H1 (cell line): Measurements from ENCODE around the gene CFB. TPM values are rescaled to one million over a fixed set of nuclear protein-coding genes. Genes with fewer than 3 reads are reported as not detected.

Experiments
- CTCF ChIA-PET: fragments of 300-600 bp; sonication (Branson Sonifier 250); formaldehyde crosslinking; loops from one replicate; lab custom pipeline; 2021; ENCODE audit not compliant: partially characterized antibody; lab: Charles Lee
- POLR2A ChIA-PET: fragments of 300-600 bp; sonication (Branson Sonifier 250); formaldehyde crosslinking; loops from one replicate; lab custom pipeline; 2021; ENCODE audit warnings: inconsistent platforms; ENCODE audit not compliant: partially characterized antibody; lab: Charles Lee
- DNase-seq, 2 experiments: peaks; one replicate each; pipeline versions ENCODE4 v3.0.0 to v3.0.0-alpha.2; 2010 to 2022; ENCODE audit warnings: low spot score in 2 of 2, low read depth in 1 of 2, mixed read lengths in 1 of 2
- FAIRE-seq: peaks from 2 replicates; lab custom pipeline; 2011; peaks lifted over from hg19 to GRCh38; lab: Jason Lieb, UNC
- H2AFZ ChIP-seq: 2 replicates; pipeline ENCODE4 v1.8.1; 2012; ENCODE audit warnings: low read length, inconsistent platforms
- H2AK5ac ChIP-seq: 2 replicates; pipeline ENCODE4 v1.6.1; 2013; ENCODE audit warnings: low read depth, low read length
- H2BK120ac ChIP-seq: replicated peaks from 2 replicates; pipeline ENCODE3; 2013; ENCODE audit warnings: low read depth, low read length, inconsistent platforms
- H2BK12ac ChIP-seq: 2 replicates; pipeline ENCODE4 v1.6.1; 2013; ENCODE audit warnings: low read depth, low read length
- H2BK15ac ChIP-seq: 2 replicates; pipeline ENCODE4 v1.6.1; 2013; ENCODE audit warnings: low read length
- H2BK20ac ChIP-seq: 2 replicates; pipeline ENCODE4 v1.6.1; 2013; ENCODE audit warnings: low read length
- H2BK5ac ChIP-seq: 2 replicates; pipeline ENCODE4 v1.6.1; 2013; ENCODE audit warnings: low read depth, low read length
- H3K14ac ChIP-seq: 2 replicates; pipeline ENCODE4 v1.6.1; 2013; ENCODE audit warnings: inconsistent platforms; ENCODE audit not compliant: insufficient read length
- H3K18ac ChIP-seq: 2 replicates; pipeline ENCODE4 v1.6.1; 2013; ENCODE audit warnings: low read length; ENCODE audit errors: extremely low read depth
- H3K23ac ChIP-seq: 2 replicates; pipeline ENCODE4 v1.6.1; 2013; ENCODE audit warnings: inconsistent platforms; ENCODE audit not compliant: insufficient read length
- H3K23me2 ChIP-seq: 2 replicates; pipeline ENCODE4 v1.6.1; 2013; ENCODE audit warnings: low read depth, low read length
- H3K27ac ChIP-seq: 2 replicates; pipeline ENCODE4 v1.6.1; 2011; ENCODE audit warnings: low read depth, low read length, inconsistent platforms
- H3K27me3 ChIP-seq, 4 experiments: replicated peaks in 1 of 4; 1 replicate in 1 of 4; 2 replicates in 3 of 4; pipeline versions ENCODE4 v1.6.1 to v1.8.1; 2011 to 2013; ENCODE audit warnings: low read length in 3 of 4, mild to moderate bottlenecking in 3 of 4, inconsistent platforms in 2 of 4, mixed read lengths in 2 of 4, moderate library complexity in 1 of 4; ENCODE audit not compliant: control insufficient read depth in 3 of 4, insufficient read depth in 3 of 4; ENCODE audit errors: extremely low read depth in 1 of 4
- H3K36me3 ChIP-seq, 4 experiments: 2 replicates each; pipeline versions ENCODE4 v1.6.1 to v1.8.1; 2011 to 2013; ENCODE audit warnings: mild to moderate bottlenecking in 4 of 4, low read length in 3 of 4, moderate library complexity in 2 of 4, control low read depth in 1 of 4, inconsistent platforms in 1 of 4; ENCODE audit not compliant: insufficient read depth in 4 of 4, control insufficient read depth in 2 of 4
- H3K4ac ChIP-seq: replicated peaks from 2 replicates; pipeline ENCODE3; 2013; ENCODE audit warnings: low read length, low read depth, mixed read lengths, inconsistent platforms; ENCODE audit not compliant: insufficient read length
- H3K4me1 ChIP-seq, 4 experiments: replicated peaks in 1 of 4; 1 replicate in 1 of 4; 2 replicates in 3 of 4; pipeline versions ENCODE4 v1.6.1 to v1.8.1; 2011 to 2013; ENCODE audit warnings: low read length in 3 of 4, inconsistent platforms in 2 of 4, mixed read lengths in 1 of 4; ENCODE audit not compliant: insufficient read depth in 4 of 4, control insufficient read depth in 3 of 4
- H3K4me2 ChIP-seq, 2 experiments: 2 replicates each; pipeline versions ENCODE4 v1.6.1 to v1.8.1; 2011 to 2013; ENCODE audit warnings: low read depth in 2 of 2, low read length in 2 of 2, control low read depth in 1 of 2, inconsistent platforms in 1 of 2, mild to moderate bottlenecking in 1 of 2; ENCODE audit not compliant: insufficient read depth in 1 of 2
- H3K4me3 ChIP-seq, 4 experiments: fragments of 200-600, 300-600 bp in 1 of 4; sonication (generic), shearing (Covaris generic), sonication (Bioruptor Twin) in 1 of 4; 2 replicates each; pipeline versions ENCODE4 v1.5.1 to v1.8.1; 2011 to 2016; ENCODE audit warnings: low read length in 4 of 4, low read depth in 3 of 4, control low read depth in 2 of 4, inconsistent platforms in 2 of 4, mild to moderate bottlenecking in 2 of 4, mixed read lengths in 1 of 4, moderate library complexity in 1 of 4; ENCODE audit not compliant: insufficient read depth in 2 of 4; ENCODE audit errors: extremely low read depth in 1 of 4
- H3K56ac ChIP-seq: replicated peaks from 2 replicates; pipeline ENCODE3; 2013; ENCODE audit warnings: low read depth, mild to moderate bottlenecking, mixed read lengths, low read length, inconsistent platforms; ENCODE audit not compliant: insufficient read length
- H3K79me1 ChIP-seq: 2 replicates; pipeline ENCODE4 v1.6.1; 2013; ENCODE audit warnings: low read depth, low read length, control low read depth
- H3K79me2 ChIP-seq, 2 experiments: 2 replicates each; pipeline versions ENCODE4 v1.6.1 to v1.8.1; 2012 to 2013; ENCODE audit warnings: low read length in 2 of 2, mild to moderate bottlenecking in 2 of 2, inconsistent platforms in 1 of 2; ENCODE audit not compliant: insufficient read depth in 2 of 2, control insufficient read depth in 1 of 2
- H3K9ac ChIP-seq, 4 experiments: replicated peaks in 1 of 4; 1 replicate in 1 of 4; 2 replicates in 3 of 4; pipeline versions ENCODE4 v1.6.1 to v1.8.1; 2011 to 2013; ENCODE audit warnings: low read depth in 3 of 4, low read length in 3 of 4, control low read depth in 2 of 4, mild to moderate bottlenecking in 2 of 4, moderate library complexity in 2 of 4, inconsistent platforms in 1 of 4; ENCODE audit errors: extremely low read depth in 1 of 4
- H3K9me3 ChIP-seq, 2 experiments: 2 replicates each; pipeline versions ENCODE4 v1.6.1 to v1.8.1; 2012 to 2013; ENCODE audit warnings: mild to moderate bottlenecking in 2 of 2, moderate library complexity in 2 of 2, control low read depth in 1 of 2, inconsistent platforms in 1 of 2, low read depth in 1 of 2, low read length in 1 of 2, mixed read lengths in 1 of 2; ENCODE audit not compliant: insufficient read depth in 2 of 2
- H4K20me1 ChIP-seq, 2 experiments: replicated peaks in 1 of 2; 2 replicates each; pipeline versions ENCODE3 to v1.8.1; 2011 to 2013; ENCODE audit warnings: inconsistent platforms in 2 of 2, low read length in 2 of 2, mild to moderate bottlenecking in 1 of 2; ENCODE audit not compliant: insufficient read depth in 2 of 2, control insufficient read depth in 1 of 2
- H4K5ac ChIP-seq: 2 replicates; pipeline ENCODE4 v1.6.1; 2013; ENCODE audit warnings: low read length, low read depth, mixed read lengths, inconsistent platforms; ENCODE audit not compliant: insufficient read length
- H4K8ac ChIP-seq: 2 replicates; pipeline ENCODE4 v1.8.0; 2013; ENCODE audit warnings: mild to moderate bottlenecking, moderate library complexity, low read length, inconsistent platforms; ENCODE audit not compliant: insufficient read depth; ENCODE audit errors: extremely low read depth
- H4K91ac ChIP-seq: replicated peaks from 2 replicates; pipeline ENCODE3; 2013; ENCODE audit warnings: low read length, mixed read lengths, inconsistent platforms; ENCODE audit not compliant: insufficient read length
- BRCA1 ChIP-seq: IDR thresholded peaks from 2 replicates; pipeline ENCODE4 v1.6.1; 2012; ENCODE audit warnings: low read depth, low read length, improper control_type of control experiment
- CREB1 ChIP-seq: IDR thresholded peaks from 2 replicates; pipeline ENCODE4 v1.6.1; 2012; ENCODE audit warnings: inconsistent platforms
- GABPA ChIP-seq: IDR thresholded peaks from 2 replicates; pipeline ENCODE4 v1.6.1; 2011; ENCODE audit warnings: mild to moderate bottlenecking, low read length, moderate library complexity, borderline replicate concordance; ENCODE audit not compliant: insufficient read depth
- POLR2AphosphoS5 ChIP-seq: IDR thresholded peaks from 2 replicates; pipeline ENCODE4 v1.6.1; 2011; ENCODE audit warnings: low read depth, low read length
- SIN3A ChIP-seq, 2 experiments: IDR thresholded peaks in 1 of 2; conservative IDR thresholded peaks in 1 of 2; 2 replicates each; pipeline ENCODE4 v1.6.1; 2011 to 2012; ENCODE audit warnings: low read length in 2 of 2, improper control_type of control experiment in 1 of 2, low read depth in 1 of 2, mild to moderate bottlenecking in 1 of 2
- SP2 ChIP-seq: IDR thresholded peaks from 2 replicates; pipeline ENCODE4 v1.6.1; 2012; ENCODE audit warnings: mild to moderate bottlenecking, low read length, inconsistent platforms
- YY1 ChIP-seq: IDR thresholded peaks from 2 replicates; pipeline ENCODE4 v1.6.1; 2011; ENCODE audit warnings: low read depth, mild to moderate bottlenecking, low read length
- ZNF274 ChIP-seq: IDR thresholded peaks from 2 replicates; pipeline ENCODE4 v1.7.0; 2012; ENCODE audit warnings: low read length, borderline replicate concordance; ENCODE audit errors: extremely low read depth
- WGBS, 2 experiments: shearing (Covaris generic) in 1 of 2; methylation state at CpG; one replicate each; pipeline versions ENCODE4 v1.1.6 to v1.1.7; 2013 to 2015; ENCODE audit warnings: low lambda C conversion rate in 2 of 2, mixed read lengths in 2 of 2, inconsistent platforms in 1 of 2, low coverage in 1 of 2, missing lambda C conversion rate in 1 of 2; ENCODE audit not compliant: insufficient replicate concordance in 2 of 2, insufficient coverage in 1 of 2, insufficient read length in 1 of 2; ENCODE audit errors: extremely low coverage in 1 of 2, missing lambda C conversion rate in 1 of 2; 5-methylcytosine and 5-hydroxymethylcytosine counted together
- polyA plus RNA-seq, 7 experiments: library from polyadenylated mRNA; depleted of rRNA in 3 of 7; stranded (reverse) in 5 of 7; unstranded in 2 of 7; fragments of >200 nt in 5 of 7; fragments of 200-250 nt in 2 of 7; gene quantifications; 1 replicate in 5 of 7; 2 replicates in 1 of 7; 4 replicates in 1 of 7; pipeline versions ENCODE4 v1.2.1 to v1.2.3, GENCODE V29; 2011 to 2013; ENCODE audit warnings: missing spikeins in 2 of 7, mixed read lengths in 2 of 7
- total RNA-seq: library from RNA; stranded (reverse); fragmentation: NEBNext Ultra II Directional; extraction: Animal tissue kit (Norgen Biotek cat#: 25700); gene quantifications from 2 replicates; pipeline ENCODE4 v1.2.1, GENCODE V29; 2021

The CFB gene
- total and polyA plus RNA-seq, 2 of the 8 experiments (the other 6 are each of a cell fraction or from before 2014, with no cell fraction given), result 0.09 TPM; not detected in 1

DNA sequence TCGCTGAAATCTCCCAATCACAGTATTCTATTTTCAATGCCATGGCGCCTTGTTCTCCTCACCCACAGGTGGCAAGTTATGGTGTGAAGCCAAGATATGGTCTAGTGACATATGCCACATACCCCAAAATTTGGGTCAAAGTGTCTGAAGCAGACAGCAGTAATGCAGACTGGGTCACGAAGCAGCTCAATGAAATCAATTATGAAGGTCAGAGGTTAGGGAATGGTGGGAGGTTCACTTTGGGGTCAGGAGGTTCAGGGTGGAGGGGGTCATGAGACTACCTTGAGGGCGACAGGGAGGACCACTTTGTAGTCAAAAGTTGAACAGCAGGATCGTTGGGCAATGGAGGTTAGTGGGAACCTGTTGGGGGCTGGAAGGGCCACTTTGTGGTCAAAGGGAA lies 2.4 kb downstream of the CFB start:
- Histone ChIP-seq H4K20me1 (no peaks in the 10 kb centered on the region), H2BK120ac (no peak overlapping the region), H3K18ac (no peak overlapping the region), H3K4me3 (no peak overlapping the region), H3K23me2 (no peaks in the 10 kb centered on the region), H2BK5ac (no peak overlapping the region), H2BK15ac (no peak overlapping the region), H2AFZ (no peak overlapping the region), H3K56ac (no peak overlapping the region), H3K9ac (no peak overlapping the region; a peak in 1 of 7 replicates), H4K91ac (no peak overlapping the region), H3K27ac (no peak overlapping the region), H3K27me3 (peaks cover 0 to 5% (median 2%) of the 10 kb centered on the region in 4 experiments; a peak in 3 of 7 replicates), H2BK12ac (no peak overlapping the region), H3K79me1 (no peaks in the 10 kb centered on the region), H2BK20ac (no peak overlapping the region), H2AK5ac (no peak overlapping the region), H3K79me2 (no peaks in the 10 kb centered on the region), H3K36me3 (peaks cover 10 to 20% (median 18%) of the 10 kb centered on the region in 4 experiments; a peak in 7 of 8 replicates), H4K5ac (no peak overlapping the region), H3K4ac (no peak overlapping the region), H3K14ac (no peak overlapping the region), H4K8ac (no peak overlapping the region), H3K9me3 (no peaks in the 10 kb centered on the region), H3K4me1 (peaks cover 0 to 2% (median 0%) of the 10 kb centered on the region in 4 experiments; a peak in 1 of 7 replicates), H3K23ac (no peak overlapping the region), H3K4me2 (no peak overlapping the region)
- DNase-seq (no peak), FAIRE-seq (no peak)
- ChIA-PET POLR2A (interaction anchor here (0.8 to 16.4 kb wide), 8 partner anchors 7 to 150 kb away, joined by 3 to 279 read pairs (median 6); partner anchors contain the start of genes DXO, NELFE and SKIC2), CTCF (no interaction called here)
- no peak for TF ChIP-seq SIN3A (conservative IDR thresholded peaks at IDR 0.05 in 1 of 2, IDR thresholded peaks at IDR 0.05 in 1 of 2; ENCODE audit: low read depth in 1 of 2, low read length in 2 of 2)
- no peak for TF ChIP-seq CREB1
- TF ChIP-seq POLR2AphosphoS5, result no peak
- no peak for TF ChIP-seq YY1
- TF ChIP-seq SP2, result no peak
- TF ChIP-seq BRCA1, result no peak
- TF ChIP-seq ZNF274, result no peak
- no peak for TF ChIP-seq GABPA
- 85% methylated on average over 5 of the region's 5 CpGs; no CpG with 5 or more reads in 1 of the 2 experiments for WGBS, 2 experiments
